ENCODE data around the gene IRF3. TPM values are rescaled to one million over a fixed set of nuclear protein-coding genes. Genes with fewer than 3 reads are reported as not detected.

The IRF3 gene, protein sequence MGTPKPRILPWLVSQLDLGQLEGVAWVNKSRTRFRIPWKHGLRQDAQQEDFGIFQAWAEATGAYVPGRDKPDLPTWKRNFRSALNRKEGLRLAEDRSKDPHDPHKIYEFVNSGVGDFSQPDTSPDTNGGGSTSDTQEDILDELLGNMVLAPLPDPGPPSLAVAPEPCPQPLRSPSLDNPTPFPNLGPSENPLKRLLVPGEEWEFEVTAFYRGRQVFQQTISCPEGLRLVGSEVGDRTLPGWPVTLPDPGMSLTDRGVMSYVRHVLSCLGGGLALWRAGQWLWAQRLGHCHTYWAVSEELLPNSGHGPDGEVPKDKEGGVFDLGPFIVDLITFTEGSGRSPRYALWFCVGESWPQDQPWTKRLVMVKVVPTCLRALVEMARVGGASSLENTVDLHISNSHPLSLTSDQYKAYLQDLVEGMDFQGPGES
- total RNA-seq = 10 to 100 TPM; 53.4 to 58.0 TPM

GRCh38 chr19:49665351-49666119 is at the start of gene IRF3, which contains the start of gene BCL2L12:
Gene IRF3, minus strand, starts transcription at chr19:49665857. Its CDS starts 1,019 bp downstream, at chr19:49664838.
Gene BCL2L12, plus strand, starts transcription at chr19:49665933. Its CDS starts 760 bp downstream, at chr19:49666693.
- under 1% methylated on average over 50 of the region's 50 CpGs for WGBS
- H3K4me3 ChIP-seq = peak within 1 kb of the TSS; percentile 53 to 63
- H3K4me1 ChIP-seq (replicated peaks) = peaks cover 13% of the 10 kb centered on the region
- H3K9me3 ChIP-seq = no peaks in the 10 kb centered on the region
- no peaks in the 10 kb centered on the region for H3K27me3 ChIP-seq (replicated peaks; ENCODE audit: insufficient read depth)
- DNase-seq (ENCODE audit: low spot score) = peak; percentile 97
- peak within 1 kb of the TSS; percentile 81 to 89 for H3K27ac ChIP-seq
- intact Hi-C loops (cut with DNase I) = no loop called here
- H3K36me3 ChIP-seq = peaks cover 3 to 7% of the 10 kb centered on the region in 2 donors
- TF ChIP-seq POLR2A (IDR thresholded peaks at IDR 0.05) (peak; percentile 73), POLR2AphosphoS5 (IDR thresholded peaks at IDR 0.05) (peak; percentile 100), CTCF (IDR thresholded peaks at IDR 0.05) (peak in 1 of 4 experiments; percentile 18)

DNA sequence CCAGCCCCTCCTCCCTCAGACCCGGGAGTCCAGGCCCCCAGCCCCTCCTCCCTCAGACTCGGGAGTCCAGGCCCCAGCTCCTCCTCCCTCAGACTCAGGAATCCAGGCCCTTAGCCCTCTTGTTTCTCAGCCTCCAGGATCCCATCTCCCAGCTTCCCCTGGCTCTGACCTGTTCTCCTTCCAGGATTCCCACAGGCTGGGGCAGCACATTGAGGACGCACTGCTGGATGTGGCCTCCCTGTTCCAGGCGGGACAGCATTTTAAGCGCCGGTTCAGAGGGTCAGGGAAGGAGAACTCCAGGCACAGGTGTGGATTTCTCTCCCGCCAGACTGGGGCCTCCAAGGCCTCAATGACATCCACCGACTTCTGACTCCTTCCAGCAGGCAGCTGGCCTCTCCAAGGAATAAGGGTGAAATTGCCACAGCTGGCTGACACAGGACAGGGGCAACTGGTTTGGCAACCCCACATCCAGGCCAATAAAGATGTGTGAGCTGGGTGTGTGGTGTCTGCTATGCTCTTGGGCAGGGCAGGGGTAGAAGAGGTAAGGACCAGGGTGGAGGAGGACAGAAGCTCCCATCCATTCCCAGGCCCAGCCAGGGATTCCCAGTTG is 47.7 kb upstream of the IRF3 start:
- Histone ChIP-seq H3K27ac (no peak overlapping the region), H3K4me1 (replicated peaks) (no peaks in the 10 kb centered on the region), H3K27me3 (replicated peaks; ENCODE audit: insufficient read depth) (no peaks in the 10 kb centered on the region), H3K4me3 (no peak overlapping the region), H3K36me3 (no peaks in the 10 kb centered on the region), H3K9me3 (no peaks in the 10 kb centered on the region)
- TF ChIP-seq CTCF (IDR thresholded peaks at IDR 0.05) (no peak), POLR2AphosphoS5 (IDR thresholded peaks at IDR 0.05) (peak; percentile 35)
- DNase-seq (ENCODE audit: low spot score) = peak; percentile 30
- intact Hi-C loops (cut with DNase I) = no loop called here
- WGBS = 49% methylated on average over 8 of the region's 8 CpGs

GRCh38 chr19:49712397-49712859 is 46.8 kb upstream of the IRF3 start:
- 64% methylated on average over 20 of the region's 20 CpGs for WGBS
- Histone ChIP-seq H3K4me1 (replicated peaks) (no peaks in the 10 kb centered on the region), H3K27ac (no peak overlapping the region), H3K36me3 (no peaks in the 10 kb centered on the region), H3K9me3 (no peaks in the 10 kb centered on the region), H3K27me3 (replicated peaks; ENCODE audit: insufficient read depth) (no peaks in the 10 kb centered on the region), H3K4me3 (no peak overlapping the region)
- TF ChIP-seq POLR2AphosphoS5 (IDR thresholded peaks at IDR 0.05) (no peak), POLR2A (IDR thresholded peaks at IDR 0.05) (no peak), CTCF (IDR thresholded peaks at IDR 0.05) (no peak)
- no peak for DNase-seq (ENCODE audit: low spot score)
- intact Hi-C loops (cut with DNase I) = no loop called here

DNA sequence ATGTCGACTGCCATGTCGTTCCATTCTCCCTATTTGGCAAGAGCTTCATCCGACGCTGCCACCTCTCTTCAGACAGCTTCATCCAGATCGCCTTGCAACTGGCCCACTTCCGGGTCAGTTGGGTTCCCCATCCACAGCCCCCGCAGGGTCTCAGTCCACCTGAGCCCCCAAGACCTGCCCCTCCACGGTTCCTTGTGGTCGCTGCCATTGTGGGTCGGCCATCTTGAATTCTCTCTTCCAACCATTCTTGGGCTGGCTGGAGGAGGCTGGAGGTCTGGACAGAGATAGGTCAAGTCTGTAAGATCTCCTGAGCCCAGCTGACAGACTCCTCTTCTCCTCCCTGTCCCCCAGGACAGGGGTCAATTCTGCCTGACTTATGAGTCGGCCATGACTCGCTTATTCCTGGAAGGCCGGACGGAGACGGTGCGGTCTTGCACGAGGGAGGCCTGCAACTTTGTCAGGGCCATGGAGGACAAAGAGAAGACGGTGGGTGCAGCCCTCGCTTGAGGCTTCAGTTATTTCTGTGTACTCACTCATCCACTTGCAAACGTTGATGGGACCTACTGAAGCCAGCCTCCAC is 44.8 kb upstream of the IRF3 start:
- Histone ChIP-seq H3K9me3 (no peaks in the 10 kb centered on the region), H3K4me1 (replicated peaks) (no peaks in the 10 kb centered on the region), H3K4me3 (no peak overlapping the region), H3K36me3 (no peaks in the 10 kb centered on the region), H3K27ac (no peak overlapping the region), H3K27me3 (replicated peaks; ENCODE audit: insufficient read depth) (no peaks in the 10 kb centered on the region)
- TF ChIP-seq POLR2AphosphoS5 (IDR thresholded peaks at IDR 0.05) (no peak), POLR2A (IDR thresholded peaks at IDR 0.05) (no peak), CTCF (IDR thresholded peaks at IDR 0.05) (no peak)
- 95% methylated on average over 20 of the region's 20 CpGs for WGBS
- intact Hi-C loops (cut with DNase I) = no loop called here
- no peak for DNase-seq (ENCODE audit: low spot score)

All from prostate gland (tissue), 2 donors.